Keratinocyte (primary cell): ENCODE measurements around the gene PRKCE. TPM values are rescaled to one million over a fixed set of nuclear protein-coding genes. Genes with fewer than 3 reads are reported as not detected.

ENCODE experiments used
- DNase-seq: peaks from one replicate; pipeline ENCODE4 v3.0.0-alpha.2; 2011; ENCODE audit warnings: low read depth, missing footprints, low spot score
- FAIRE-seq: peaks from 2 replicates; lab custom pipeline; 2011; peaks lifted over from hg19 to GRCh38; lab: Jason Lieb, UNC
- H2AFZ ChIP-seq: 2 replicates; pipeline ENCODE4 v1.6.0; 2012; ENCODE audit warnings: low read length, control low read depth, inconsistent platforms; ENCODE audit not compliant: control insufficient read depth
- H3K27ac ChIP-seq: 2 replicates; pipeline ENCODE4 v1.5.1; 2011; ENCODE audit warnings: low read length; ENCODE audit not compliant: control insufficient read depth, insufficient read depth
- H3K27me3 ChIP-seq: 3 replicates; pipeline ENCODE4 v1.6.0; 2011; ENCODE audit warnings: low read length; ENCODE audit not compliant: control insufficient read depth, insufficient read depth; ENCODE audit errors: extremely low read depth
- H3K36me3 ChIP-seq, 2 experiments: 2 replicates in 1 of 2; 3 replicates in 1 of 2; pipeline ENCODE4 v1.5.1; 2011; ENCODE audit warnings: low read length in 2 of 2, mild to moderate bottlenecking in 1 of 2; ENCODE audit not compliant: control insufficient read depth in 2 of 2, insufficient read depth in 2 of 2; ENCODE audit errors: extremely low read depth in 1 of 2
- H3K4me1 ChIP-seq: 3 replicates; pipeline ENCODE4 v1.5.1; 2011; ENCODE audit warnings: low read length; ENCODE audit not compliant: control insufficient read depth, insufficient read depth; ENCODE audit errors: extremely low read depth
- H3K4me2 ChIP-seq: 3 replicates; pipeline ENCODE4 v1.6.0; 2011; ENCODE audit warnings: low read depth, low read length; ENCODE audit not compliant: control insufficient read depth, insufficient read depth; ENCODE audit errors: extremely low read depth
- H3K4me3 ChIP-seq, 3 experiments: fragments of 200-600 bp in 1 of 3; sonication (generic) in 1 of 3; 2 replicates in 2 of 3; 3 replicates in 1 of 3; pipeline ENCODE4 v1.5.1; 2011 to 2016; ENCODE audit warnings: low read length in 3 of 3, mild to moderate bottlenecking in 3 of 3, control low read depth in 2 of 3, inconsistent platforms in 1 of 3, low read depth in 1 of 3, mixed read lengths in 1 of 3, mixed run types in 1 of 3, moderate library complexity in 1 of 3; ENCODE audit not compliant: control insufficient read depth in 2 of 3, insufficient read depth in 2 of 3; ENCODE audit errors: extremely low read depth in 1 of 3
- H3K79me2 ChIP-seq: 2 replicates; pipeline ENCODE4 v1.6.0; 2012; ENCODE audit warnings: low read length; ENCODE audit not compliant: control insufficient read depth, insufficient read depth
- H3K9ac ChIP-seq: 3 replicates; pipeline ENCODE4 v1.6.0; 2011; ENCODE audit warnings: low read length; ENCODE audit not compliant: control insufficient read depth, insufficient read depth; ENCODE audit errors: extremely low read depth
- H3K9me1 ChIP-seq: 3 replicates; pipeline ENCODE4 v1.6.0; 2011; ENCODE audit warnings: low read length; ENCODE audit not compliant: control insufficient read depth, insufficient read depth; ENCODE audit errors: extremely low read depth
- H3K9me3 ChIP-seq: 2 replicates; pipeline ENCODE4 v1.5.1; 2012; ENCODE audit warnings: low read depth, low read length; ENCODE audit not compliant: control insufficient read depth
- H4K20me1 ChIP-seq: 3 replicates; pipeline ENCODE4 v1.6.0; 2011; ENCODE audit warnings: low read length; ENCODE audit not compliant: control insufficient read depth, insufficient read depth; ENCODE audit errors: extremely low read depth
- EZH2 ChIP-seq: IDR thresholded peaks from one replicate; pipeline ENCODE4 v1.6.1; 2012; ENCODE audit warnings: inconsistent platforms, mild to moderate bottlenecking, low read length, moderate library complexity
- dilution Hi-C: fragments of 300-500 bp; cut with MboI; formaldehyde crosslinking; loops from one replicate; pipeline ENCODE4 v1.7.0; 2020; ENCODE audit warnings: low sequenced_read_pairs; ENCODE audit not compliant: extremely low pct_ligation_motif_present
- polyA plus RNA-seq, 5 experiments: library from polyadenylated mRNA; depleted of rRNA in 3 of 5; stranded (reverse) in 3 of 5; stranded (forward) in 1 of 5; unstranded in 1 of 5; fragments of >200 nt; gene quantifications; 1 replicate in 1 of 5; 2 replicates in 3 of 5; 3 replicates in 1 of 5; pipeline versions ENCODE4 v1.2.1 to v1.2.3, GENCODE V29; 2011 to 2012; ENCODE audit warnings: missing spikeins in 2 of 5, low read depth in 1 of 5, low replicate concordance in 1 of 5
- TF ChIP-seq, protein P1 (sequence below), 3 experiments: IDR thresholded peaks in 1 of 3; conservative IDR thresholded peaks in 1 of 3; optimal IDR thresholded peaks in 1 of 3; 2 replicates in 2 of 3; 3 replicates in 1 of 3; pipeline versions ENCODE3 to v1.5.1; 2011; ENCODE audit warnings: low read length in 3 of 3, mild to moderate bottlenecking in 3 of 3, moderate library complexity in 2 of 3, control low read depth in 1 of 3, inconsistent platforms in 1 of 3; ENCODE audit not compliant: insufficient read depth in 2 of 3; ENCODE audit errors: extremely low read depth in 1 of 3

Gene PRKCE
- polyA plus RNA-seq, 1 donor (not counting 4 experiments of a cell fraction or from before 2014, with no cell fraction given): 2.0 TPM

DNA sequence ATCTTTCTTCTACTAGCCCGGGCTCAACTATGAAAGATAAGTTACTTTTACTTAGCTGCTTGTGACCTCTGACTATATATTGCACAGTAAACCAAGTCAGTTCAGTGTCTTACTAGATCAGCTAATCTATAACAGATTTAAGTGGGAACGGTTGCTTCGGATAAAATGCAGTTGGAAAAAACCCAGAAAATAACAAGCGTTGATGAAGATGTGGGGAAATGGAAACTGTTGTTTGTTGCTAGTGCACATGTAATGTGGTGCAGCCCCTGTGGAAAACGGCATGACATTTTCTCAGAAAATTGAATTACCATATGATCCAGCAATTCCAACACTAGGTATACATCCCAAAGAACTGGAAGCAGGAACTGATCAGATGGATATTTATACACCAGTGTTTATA lies 248.5 kb downstream of the PRKCE start:
- DNase-seq: no peak
- no peak overlapping the region for H3K9ac ChIP-seq
- no peaks in the 10 kb centered on the region for H4K20me1 ChIP-seq
- H3K4me2 ChIP-seq: no peak overlapping the region
- TF ChIP-seq, protein P1, sequence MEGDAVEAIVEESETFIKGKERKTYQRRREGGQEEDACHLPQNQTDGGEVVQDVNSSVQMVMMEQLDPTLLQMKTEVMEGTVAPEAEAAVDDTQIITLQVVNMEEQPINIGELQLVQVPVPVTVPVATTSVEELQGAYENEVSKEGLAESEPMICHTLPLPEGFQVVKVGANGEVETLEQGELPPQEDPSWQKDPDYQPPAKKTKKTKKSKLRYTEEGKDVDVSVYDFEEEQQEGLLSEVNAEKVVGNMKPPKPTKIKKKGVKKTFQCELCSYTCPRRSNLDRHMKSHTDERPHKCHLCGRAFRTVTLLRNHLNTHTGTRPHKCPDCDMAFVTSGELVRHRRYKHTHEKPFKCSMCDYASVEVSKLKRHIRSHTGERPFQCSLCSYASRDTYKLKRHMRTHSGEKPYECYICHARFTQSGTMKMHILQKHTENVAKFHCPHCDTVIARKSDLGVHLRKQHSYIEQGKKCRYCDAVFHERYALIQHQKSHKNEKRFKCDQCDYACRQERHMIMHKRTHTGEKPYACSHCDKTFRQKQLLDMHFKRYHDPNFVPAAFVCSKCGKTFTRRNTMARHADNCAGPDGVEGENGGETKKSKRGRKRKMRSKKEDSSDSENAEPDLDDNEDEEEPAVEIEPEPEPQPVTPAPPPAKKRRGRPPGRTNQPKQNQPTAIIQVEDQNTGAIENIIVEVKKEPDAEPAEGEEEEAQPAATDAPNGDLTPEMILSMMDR (optimal IDR thresholded peaks at IDR 0.05 in 1 of 3, IDR thresholded peaks at IDR 0.05 in 1 of 3, conservative IDR thresholded peaks at IDR 0.05 in 1 of 3; ENCODE audit: extremely low read depth in 1 of 3, insufficient read depth in 2 of 3, low read length in 3 of 3): no peak
- no peak for TF ChIP-seq EZH2
- no peaks in the 10 kb centered on the region for H3K79me2 ChIP-seq
- no peak overlapping the region for H3K27ac ChIP-seq
- FAIRE-seq: no peak
- no peaks in the 10 kb centered on the region for H3K27me3 ChIP-seq
- no peaks in the 10 kb centered on the region for H3K4me1 ChIP-seq
- no peak overlapping the region for H2AFZ ChIP-seq
- dilution Hi-C loops: no loop called here
- no peaks in the 10 kb centered on the region for H3K36me3 ChIP-seq
- H3K9me1 ChIP-seq: no peaks in the 10 kb centered on the region
- H3K4me3 ChIP-seq: no peak overlapping the region
- no peaks in the 10 kb centered on the region for H3K9me3 ChIP-seq

DNA sequence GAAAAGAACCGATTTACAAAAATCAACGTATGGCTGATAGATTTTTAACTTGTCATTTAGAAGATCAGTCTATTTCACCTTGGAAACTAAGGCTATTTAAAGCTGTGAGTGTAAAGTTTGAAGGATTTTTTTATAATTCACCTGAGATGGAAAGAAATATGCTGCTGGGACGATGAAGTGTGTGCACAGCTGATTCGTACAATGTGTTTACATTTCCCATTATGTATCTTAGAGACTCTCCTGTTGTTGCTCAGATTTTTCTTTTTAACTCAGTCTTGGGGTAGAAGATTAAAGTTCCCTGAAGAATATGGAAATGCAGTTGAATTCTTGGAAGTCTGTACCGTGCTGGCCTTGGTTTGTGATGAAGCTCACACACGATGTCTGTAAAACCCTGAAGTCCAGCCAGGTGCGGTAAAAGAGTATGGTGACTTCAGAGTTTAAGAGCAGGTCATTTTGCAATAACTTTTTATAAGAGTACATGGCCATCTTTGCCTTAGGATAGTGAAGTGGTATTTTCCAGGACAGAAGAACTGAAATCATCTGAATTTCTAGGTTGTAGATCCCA lies 250.1 kb downstream of the PRKCE start:
- Histone ChIP-seq H2AFZ (no peak overlapping the region), H3K4me1 (no peaks in the 10 kb centered on the region), H3K9me1 (no peaks in the 10 kb centered on the region), H3K4me2 (no peak overlapping the region), H3K27ac (no peak overlapping the region), H3K79me2 (no peaks in the 10 kb centered on the region), H3K9me3 (no peaks in the 10 kb centered on the region), H3K27me3 (no peaks in the 10 kb centered on the region), H3K4me3 (no peak overlapping the region), H3K9ac (no peak overlapping the region), H3K36me3 (no peaks in the 10 kb centered on the region), H4K20me1 (no peaks in the 10 kb centered on the region)
- TF ChIP-seq, protein P1 (optimal IDR thresholded peaks at IDR 0.05 in 1 of 3, IDR thresholded peaks at IDR 0.05 in 1 of 3, conservative IDR thresholded peaks at IDR 0.05 in 1 of 3; ENCODE audit: extremely low read depth in 1 of 3, insufficient read depth in 2 of 3, low read length in 3 of 3): no peak
- no peak for TF ChIP-seq EZH2
- dilution Hi-C loops: no loop called here
- DNase-seq (no peak), FAIRE-seq (no peak)
